GM19324 (cell line): ENCODE results near the gene ZNRF3.

Source experiments
- ATAC-seq: cut with Tn5 transposase; IDR thresholded peaks from one replicate; pipeline ENCODE4 v1.9.1; 2021; ENCODE audit warnings: mild to moderate bottlenecking, moderate library complexity; ENCODE audit not compliant: unreplicated experiment, low FRiP score

The ZNRF3 gene

GRCh38 chr22:28949788-28950187 lies 66.4 kb downstream of the ZNRF3 start:
- ATAC-seq = no peak

- no peak for ATAC-seq
Observed at GRCh38 chr22:28950617-28951411, 67.4 kb downstream of the ZNRF3 start.

GRCh38 chr22:28951530-28951929 lies 68.2 kb downstream of the ZNRF3 start:
- no peak for ATAC-seq

GRCh38 chr22:28951969-28952521 lies 68.7 kb downstream of the ZNRF3 start:
- ATAC-seq = no peak

- no peak for ATAC-seq
Observed at GRCh38 chr22:28952857-28953256, 69.5 kb downstream of the ZNRF3 start.

GRCh38 chr22:28953403-28953802 lies 70.0 kb downstream of the ZNRF3 start:
- no peak for ATAC-seq

- ATAC-seq = no peak
Observed at GRCh38 chr22:28953976-28954880, 70.9 kb downstream of the ZNRF3 start.

GRCh38 chr22:28955817-28956216 lies 72.4 kb downstream of the ZNRF3 start:
- ATAC-seq = no peak

- no peak for ATAC-seq
Observed at GRCh38 chr22:28956506-28956905, 73.1 kb downstream of the ZNRF3 start.

GRCh38 chr22:28958611-28959010 lies 75.2 kb downstream of the ZNRF3 start:
- ATAC-seq = no peak

GRCh38 chr22:28962042-28962554 lies 78.7 kb downstream of the ZNRF3 start:
- no peak for ATAC-seq

GRCh38 chr22:28963362-28963761 lies 80.0 kb downstream of the ZNRF3 start:
- ATAC-seq = no peak

- no peak for ATAC-seq
Observed at GRCh38 chr22:28967163-28967665, 83.8 kb downstream of the ZNRF3 start.

GRCh38 chr22:28967969-28968368 lies 84.6 kb downstream of the ZNRF3 start:
- no peak for ATAC-seq

- ATAC-seq = no peak
Observed at GRCh38 chr22:28969401-28970168, 86.2 kb downstream of the ZNRF3 start.

GRCh38 chr22:28973352-28973751 lies 90.0 kb downstream of the ZNRF3 start:
- ATAC-seq = no peak

GRCh38 chr22:28977060-28977459 lies 93.7 kb downstream of the ZNRF3 start:
- no peak for ATAC-seq

GRCh38 chr22:28977481-28977971 lies 94.2 kb downstream of the ZNRF3 start:
- ATAC-seq = no peak

GRCh38 chr22:28978158-28978557 lies 94.8 kb downstream of the ZNRF3 start:
- ATAC-seq = no peak
